Mesendoderm (in vitro differentiated cells): Measurements from ENCODE around the gene BCLAF3.

ENCODE experiments used
- DNase-seq: peaks from one replicate; pipeline ENCODE4 v3.0.0; 2013
- H2AK5ac ChIP-seq: 2 replicates; pipeline ENCODE4 v1.6.1; 2013; ENCODE audit warnings: low read length, inconsistent platforms
- H2BK120ac ChIP-seq: 2 replicates; pipeline ENCODE4 v1.6.1; 2013; ENCODE audit warnings: low read depth, mild to moderate bottlenecking, low read length, moderate library complexity, mixed read lengths
- H2BK15ac ChIP-seq: replicated peaks from 2 replicates; pipeline ENCODE4 v1.6.1; 2013; ENCODE audit warnings: low read depth, mild to moderate bottlenecking, moderate library complexity
- H2BK5ac ChIP-seq: 2 replicates; pipeline ENCODE4 v1.6.1; 2013; ENCODE audit warnings: low read length, inconsistent platforms
- H3K18ac ChIP-seq: 2 replicates; pipeline ENCODE4 v1.6.1; 2013; ENCODE audit warnings: mild to moderate bottlenecking, low read length, mixed read lengths
- H3K23ac ChIP-seq: one replicate; pipeline ENCODE4 v1.6.1; 2013; ENCODE audit warnings: low read length
- H3K27ac ChIP-seq: 2 replicates; pipeline ENCODE4 v1.5.1; 2013; ENCODE audit warnings: low read depth, mild to moderate bottlenecking, inconsistent platforms, low read length, moderate library complexity
- H3K27me3 ChIP-seq: 2 replicates; pipeline ENCODE4 v1.6.1; 2013; ENCODE audit warnings: low read length, control low read depth, mild to moderate bottlenecking, inconsistent platforms; ENCODE audit not compliant: insufficient read depth, poor library complexity
- H3K36me3 ChIP-seq: 2 replicates; pipeline ENCODE4 v1.6.1; 2013; ENCODE audit warnings: low read length, inconsistent platforms; ENCODE audit not compliant: control insufficient read depth, insufficient read depth
- H3K4ac ChIP-seq: one replicate; pipeline ENCODE4 v1.6.1; 2013; ENCODE audit warnings: low read depth, mild to moderate bottlenecking, low read length, moderate library complexity
- H3K4me1 ChIP-seq: 2 replicates; pipeline ENCODE4 v1.6.1; 2013; ENCODE audit warnings: low read depth, low read length, inconsistent platforms; ENCODE audit not compliant: control insufficient read depth
- H3K4me2 ChIP-seq: 2 replicates; pipeline ENCODE4 v1.6.1; 2013; ENCODE audit warnings: low read length
- H3K4me3 ChIP-seq: 2 replicates; pipeline ENCODE4 v1.5.1; 2013; ENCODE audit warnings: mild to moderate bottlenecking, low read length
- H3K56ac ChIP-seq: one replicate; pipeline ENCODE4 v1.6.1; 2013; ENCODE audit warnings: low read length
- H3K79me1 ChIP-seq: 2 replicates; pipeline ENCODE4 v1.6.1; 2013; ENCODE audit warnings: low read length, inconsistent platforms
- H3K79me2 ChIP-seq: 2 replicates; pipeline ENCODE4 v1.6.1; 2013; ENCODE audit warnings: mild to moderate bottlenecking, low read length; ENCODE audit not compliant: control insufficient read depth, insufficient read depth
- H3K9ac ChIP-seq: 2 replicates; pipeline ENCODE4 v1.6.1; 2013; ENCODE audit warnings: low read length, inconsistent platforms
- H4K5ac ChIP-seq: one replicate; pipeline ENCODE4 v1.6.1; 2013; ENCODE audit warnings: low read length
- H4K8ac ChIP-seq: one replicate; pipeline ENCODE4 v1.6.1; 2013; ENCODE audit warnings: low read depth, mild to moderate bottlenecking, control low read depth, low read length, moderate library complexity
- WGBS: extraction: QIAGEN DNeasy Blood & Tissue Kit; methylation state at CpG from one replicate; pipeline ENCODE4 v1.1.7; 2013; ENCODE audit warnings: low lambda C conversion rate, missing lambda C conversion rate; ENCODE audit not compliant: insufficient coverage; ENCODE audit errors: extremely low coverage; 5-methylcytosine and 5-hydroxymethylcytosine counted together

Gene BCLAF3

DNA sequence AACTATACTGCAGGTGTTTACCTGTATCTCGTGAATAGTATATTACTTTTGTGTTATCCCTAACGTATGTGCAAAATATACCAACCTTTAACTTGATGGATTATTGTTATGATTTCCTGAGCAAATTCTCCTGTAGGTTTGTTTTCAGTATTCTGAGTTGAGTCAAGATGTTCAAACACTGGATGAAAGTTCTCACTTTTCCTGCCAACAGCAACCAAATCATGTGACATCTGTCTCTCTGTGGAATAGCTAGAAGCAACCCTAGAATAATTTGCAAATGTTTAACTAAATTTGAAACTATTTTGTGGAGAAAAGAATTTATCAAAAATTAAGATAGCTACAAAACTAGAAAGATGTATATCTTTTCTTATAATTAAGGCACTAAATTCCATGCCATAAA lies 35.6 kb downstream of the BCLAF3 start:
- H3K36me3 ChIP-seq, result no peaks in the 10 kb centered on the region
- H3K23ac ChIP-seq, result no peak overlapping the region
- no peak overlapping the region for H3K56ac ChIP-seq
- H3K27ac ChIP-seq, result no peak overlapping the region
- no peak overlapping the region for H3K18ac ChIP-seq
- H3K9ac ChIP-seq, result no peak overlapping the region
- H2BK120ac ChIP-seq, result no peak overlapping the region
- H4K8ac ChIP-seq, result no peak overlapping the region
- no peak overlapping the region for H3K4me2 ChIP-seq
- H3K4ac ChIP-seq, result no peak overlapping the region
- no peak overlapping the region for H4K5ac ChIP-seq
- no peak overlapping the region for H3K4me3 ChIP-seq
- H3K4me1 ChIP-seq, result no peaks in the 10 kb centered on the region
- no peaks in the 10 kb centered on the region for H3K79me2 ChIP-seq
- H2BK5ac ChIP-seq, result no peak overlapping the region
- no peak for DNase-seq
- WGBS, result no CpG with 5 or more reads among the region's 2 CpGs
- no peak overlapping the region for H2BK15ac ChIP-seq
- H2AK5ac ChIP-seq, result no peak overlapping the region
- H3K79me1 ChIP-seq, result no peaks in the 10 kb centered on the region
- no peaks in the 10 kb centered on the region for H3K27me3 ChIP-seq

DNA sequence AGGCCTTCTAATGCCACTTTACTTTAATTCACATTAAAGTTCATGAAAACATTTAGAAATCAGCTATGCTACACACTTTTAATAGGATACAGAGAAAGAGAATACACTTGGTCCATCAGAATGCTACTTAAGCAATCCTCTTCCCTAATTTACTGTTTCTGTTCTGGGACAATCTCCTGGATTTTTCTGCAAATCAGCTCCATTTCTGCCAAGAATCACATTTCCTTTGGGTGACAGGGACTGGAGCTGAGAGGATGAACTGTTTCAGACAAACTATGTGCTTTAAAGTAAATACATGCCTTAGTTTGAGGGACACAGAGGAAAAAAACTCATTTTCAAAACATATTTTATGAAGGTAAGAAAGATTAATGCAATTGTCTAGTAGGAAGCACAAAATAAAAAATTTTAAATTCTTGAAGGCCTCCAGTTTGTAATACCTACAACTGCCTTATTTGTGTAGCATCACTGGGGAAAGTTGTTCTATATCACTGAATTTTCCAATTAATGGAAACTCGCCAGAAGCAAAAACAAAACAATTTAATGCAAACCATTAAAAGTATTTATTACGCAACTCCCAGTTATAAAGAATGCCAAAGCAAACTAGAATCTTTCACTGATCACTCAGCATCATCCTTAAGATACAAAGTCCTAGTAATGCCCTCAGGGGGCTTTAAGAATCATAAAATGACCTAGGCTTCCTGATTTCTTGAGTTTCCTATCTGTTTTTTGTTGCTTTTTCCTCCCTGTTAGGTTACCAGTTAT lies 36.3 kb downstream of the BCLAF3 start:
- H3K79me1 ChIP-seq, result no peaks in the 10 kb centered on the region
- no peak overlapping the region for H2BK120ac ChIP-seq
- no peak for DNase-seq
- no peak overlapping the region for H2AK5ac ChIP-seq
- no peaks in the 10 kb centered on the region for H3K79me2 ChIP-seq
- H3K9ac ChIP-seq, result no peak overlapping the region
- H3K18ac ChIP-seq, result no peak overlapping the region
- no peak overlapping the region for H2BK15ac ChIP-seq
- H4K5ac ChIP-seq, result no peak overlapping the region
- H3K4me3 ChIP-seq, result no peak overlapping the region
- H3K56ac ChIP-seq, result no peak overlapping the region
- no peaks in the 10 kb centered on the region for H3K4me1 ChIP-seq
- H3K27ac ChIP-seq, result no peak overlapping the region
- no CpG with 5 or more reads among the region's 2 CpGs for WGBS
- no peak overlapping the region for H3K4me2 ChIP-seq
- no peak overlapping the region for H4K8ac ChIP-seq
- H3K23ac ChIP-seq, result no peak overlapping the region
- no peaks in the 10 kb centered on the region for H3K36me3 ChIP-seq
- H2BK5ac ChIP-seq, result no peak overlapping the region
- no peaks in the 10 kb centered on the region for H3K27me3 ChIP-seq
- H3K4ac ChIP-seq, result no peak overlapping the region

DNA sequence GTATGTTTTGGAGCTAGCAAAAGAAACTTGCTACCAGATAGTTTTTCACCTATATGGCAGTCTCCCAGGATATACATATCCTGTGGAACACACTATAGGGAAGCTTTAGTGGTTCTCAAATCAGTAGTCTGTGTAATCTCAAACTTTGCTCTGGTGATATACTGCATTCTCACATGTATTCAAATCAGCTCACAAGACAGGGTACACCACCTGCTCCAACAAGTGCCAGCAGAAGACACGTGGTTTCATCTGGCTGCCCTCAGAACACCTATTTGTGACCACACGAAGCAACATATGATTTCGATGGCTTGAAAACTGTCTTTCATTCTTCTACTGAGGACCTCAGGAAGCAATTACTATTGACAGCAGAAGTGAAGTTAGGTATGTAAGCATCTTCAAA lies 37.7 kb downstream of the BCLAF3 start:
- Histone ChIP-seq H2AK5ac (no peak overlapping the region), H3K56ac (no peak overlapping the region), H3K4me2 (no peak overlapping the region), H3K27ac (no peak overlapping the region), H3K79me2 (no peaks in the 10 kb centered on the region), H3K4me1 (no peaks in the 10 kb centered on the region), H4K8ac (no peak overlapping the region), H2BK5ac (no peak overlapping the region), H3K18ac (no peak overlapping the region), H3K27me3 (no peaks in the 10 kb centered on the region), H3K9ac (no peak overlapping the region), H3K4ac (no peak overlapping the region), H2BK15ac (no peak overlapping the region), H2BK120ac (no peak overlapping the region), H3K23ac (no peak overlapping the region), H3K36me3 (no peaks in the 10 kb centered on the region), H3K79me1 (no peaks in the 10 kb centered on the region), H3K4me3 (no peak overlapping the region), H4K5ac (no peak overlapping the region)
- DNase-seq, result no peak
- no CpG with 5 or more reads among the region's 3 CpGs for WGBS

DNA sequence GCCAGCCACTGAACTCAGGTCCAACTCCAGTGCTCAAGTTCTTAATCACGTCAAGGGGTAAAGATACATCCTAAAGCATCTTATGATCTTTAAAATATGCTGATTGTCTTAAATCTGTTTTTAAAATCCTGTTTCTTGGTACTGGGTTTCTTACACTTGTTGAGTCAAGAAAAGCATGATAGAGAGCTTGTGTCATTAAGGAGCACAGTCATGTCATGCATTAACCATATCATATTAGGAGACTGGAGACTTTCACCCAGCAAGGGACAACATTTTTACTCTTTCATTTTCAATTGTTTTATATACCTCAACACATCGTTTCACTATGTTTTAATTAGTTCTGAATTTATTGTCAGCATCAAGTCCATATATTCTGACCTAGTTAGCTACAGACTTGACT lies 41.5 kb downstream of the BCLAF3 start:
- Histone ChIP-seq H2BK15ac (no peak overlapping the region), H3K4me2 (no peak overlapping the region), H3K4ac (no peak overlapping the region), H3K27me3 (no peaks in the 10 kb centered on the region), H3K79me2 (no peaks in the 10 kb centered on the region), H3K4me1 (no peaks in the 10 kb centered on the region), H4K8ac (no peak overlapping the region), H3K56ac (no peak overlapping the region), H2AK5ac (no peak overlapping the region), H2BK5ac (no peak overlapping the region), H2BK120ac (no peak overlapping the region), H3K36me3 (no peaks in the 10 kb centered on the region), H3K23ac (no peak overlapping the region), H3K4me3 (no peak overlapping the region), H3K27ac (no peak overlapping the region), H3K18ac (no peak overlapping the region), H3K79me1 (no peaks in the 10 kb centered on the region), H4K5ac (no peak overlapping the region), H3K9ac (no peak overlapping the region)
- no peak for DNase-seq
- no CpG with 5 or more reads among the region's 2 CpGs for WGBS

DNA sequence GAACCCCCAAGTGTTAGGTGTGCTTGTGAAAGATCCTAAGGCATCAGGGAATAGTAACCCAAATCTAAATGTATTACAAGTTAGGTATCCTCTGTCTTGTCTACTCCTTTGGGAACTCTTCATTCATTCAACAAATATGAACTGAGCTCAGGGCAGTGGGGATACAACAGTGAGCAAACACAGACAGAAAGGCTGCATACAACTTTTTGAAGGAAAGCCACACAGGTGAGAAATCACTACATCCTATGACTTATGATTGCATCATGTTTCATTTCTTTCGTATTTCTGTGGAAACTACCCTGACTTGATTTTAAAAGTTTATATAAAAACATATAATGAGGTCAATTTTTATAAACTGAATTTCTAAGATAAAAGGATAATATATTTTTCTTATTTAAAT lies 43.2 kb downstream of the BCLAF3 start:
- Histone ChIP-seq H3K18ac (no peak overlapping the region), H2AK5ac (no peak overlapping the region), H3K27ac (no peak overlapping the region), H3K4me3 (no peak overlapping the region), H4K5ac (no peak overlapping the region), H2BK120ac (no peak overlapping the region), H4K8ac (no peak overlapping the region), H3K56ac (no peak overlapping the region), H3K4ac (no peak overlapping the region), H2BK5ac (no peak overlapping the region), H3K79me1 (no peaks in the 10 kb centered on the region), H2BK15ac (no peak overlapping the region), H3K4me2 (no peak overlapping the region), H3K79me2 (no peaks in the 10 kb centered on the region), H3K23ac (no peak overlapping the region), H3K27me3 (no peaks in the 10 kb centered on the region), H3K36me3 (no peaks in the 10 kb centered on the region), H3K9ac (no peak overlapping the region), H3K4me1 (no peaks in the 10 kb centered on the region)
- no CpG with 5 or more reads among the region's 1 CpG for WGBS
- DNase-seq, result no peak
